ENCODE data around the gene SARDH. TPM values are rescaled to one million over a fixed set of nuclear protein-coding genes. Genes with fewer than 3 reads are reported as not detected.
A peak's percentile ranks its signal among the peaks of the same experiment; 100 is the strongest.

Gene SARDH
- total RNA-seq, 2 donors from 2014 or later: 2.2 to 6.8 TPM

- no peak overlapping the region for H3K4me3 Mint-ChIP-seq
- H3K27ac Mint-ChIP-seq: no peak overlapping the region
- H3K27me3 Mint-ChIP-seq: peaks cover 14% of the 10 kb centered on the region
- H3K4me1 Mint-ChIP-seq: peaks cover 7% of the 10 kb centered on the region
- ATAC-seq (no peak), DNase-seq (no peak)
- no peaks in the 10 kb centered on the region for H3K9me3 ChIP-seq (ENCODE audit: control insufficient read depth, low read length, poor library complexity, severe bottlenecking)
- peaks cover 2% of the 10 kb centered on the region for H3K36me3 Mint-ChIP-seq (ENCODE audit: low read depth)
These were observed 98.5 kb downstream of the SARDH start for GRCh38 chr9:133639613-133640012.

DNA sequence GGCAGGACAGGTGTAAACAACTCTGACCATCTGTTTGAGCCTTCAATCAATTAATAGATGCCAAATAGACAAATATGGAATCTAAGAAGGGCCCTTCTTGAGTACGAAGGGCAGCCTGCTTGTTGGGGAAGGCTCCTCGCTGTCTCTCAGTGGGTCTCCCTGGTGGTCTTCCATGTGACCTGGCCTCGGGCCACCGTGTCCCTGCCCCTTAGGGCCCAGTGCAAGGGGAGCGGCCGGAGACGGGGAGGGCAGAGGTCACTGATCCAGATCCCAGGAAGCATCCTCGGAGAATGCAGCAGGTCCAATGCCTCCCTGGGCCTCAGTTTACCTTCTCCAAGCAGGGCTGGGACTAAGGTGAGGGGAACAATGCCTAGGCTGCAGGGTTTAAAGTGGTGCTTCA is 99.4 kb downstream of the SARDH start:
- peak overlapping the region; percentile 31 for H3K4me3 Mint-ChIP-seq
- no peak for DNase-seq
- peaks cover 2% of the 10 kb centered on the region for H3K36me3 Mint-ChIP-seq (ENCODE audit: low read depth)
- H3K27ac Mint-ChIP-seq: no peak overlapping the region
- ATAC-seq: no peak
- peaks cover 7% of the 10 kb centered on the region for H3K4me1 Mint-ChIP-seq
- H3K9me3 ChIP-seq (ENCODE audit: control insufficient read depth, low read length, poor library complexity, severe bottlenecking): no peaks in the 10 kb centered on the region
- H3K27me3 Mint-ChIP-seq: peaks cover 14% of the 10 kb centered on the region

DNA sequence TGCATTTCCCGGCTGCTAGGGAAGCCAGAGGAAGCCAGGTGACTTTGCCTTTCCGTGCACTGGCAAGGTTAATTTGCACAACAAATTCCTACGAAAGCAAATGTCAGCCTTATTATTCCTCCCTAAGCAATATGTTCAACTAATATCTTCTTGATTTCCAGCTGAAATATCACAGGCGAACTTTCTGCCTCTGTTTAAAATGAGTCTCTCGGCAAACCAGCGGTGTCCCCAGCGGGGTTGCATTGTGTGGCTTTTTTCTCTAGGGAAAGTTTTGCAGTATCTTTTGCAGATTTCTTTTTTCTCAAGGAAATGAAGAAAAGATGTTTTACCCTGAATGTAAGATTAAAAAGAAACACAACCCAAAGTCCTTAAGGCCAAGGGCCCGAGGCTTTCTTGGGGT is 100.1 kb downstream of the SARDH start:
- Mint-ChIP-seq H3K27me3 (peaks cover 14% of the 10 kb centered on the region), H3K4me1 (peaks cover 7% of the 10 kb centered on the region), H3K27ac (no peak overlapping the region), H3K4me3 (no peak overlapping the region), H3K36me3 (ENCODE audit: low read depth) (peaks cover 2% of the 10 kb centered on the region)
- DNase-seq (no peak), ATAC-seq (no peak)
- H3K9me3 ChIP-seq (ENCODE audit: control insufficient read depth, low read length, poor library complexity, severe bottlenecking): no peaks in the 10 kb centered on the region

DNA sequence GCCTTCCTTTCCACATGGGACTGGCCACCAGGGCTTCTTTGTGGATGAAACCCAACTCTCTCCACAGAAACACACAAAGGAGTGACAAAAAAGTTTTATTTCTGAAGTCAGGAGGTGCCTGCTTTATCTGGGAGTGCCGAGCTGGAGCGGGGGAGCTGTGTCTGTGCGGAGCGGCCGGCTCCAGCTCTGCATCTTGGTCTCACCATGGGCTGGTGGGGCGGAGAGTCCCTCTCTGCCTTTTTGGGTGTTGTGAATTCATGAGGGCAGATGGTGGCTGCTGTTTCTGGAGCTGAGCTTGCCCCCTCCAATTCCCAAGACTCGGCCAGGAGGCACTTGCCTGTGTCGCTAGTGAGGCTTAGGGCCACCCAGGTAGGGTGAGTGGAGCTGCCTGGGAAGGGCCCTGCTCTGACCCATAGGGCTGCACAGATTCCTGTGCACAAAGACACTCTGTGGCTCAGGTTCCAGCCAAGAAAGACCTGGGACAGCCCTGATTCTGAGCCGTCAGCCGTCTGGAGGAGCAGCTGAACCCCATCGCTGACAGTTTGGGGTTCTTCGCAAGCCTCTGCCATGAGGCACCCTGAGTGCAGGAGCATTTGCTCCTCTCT is 100.6 kb downstream of the SARDH start:
- ATAC-seq: no peak
- Mint-ChIP-seq H3K36me3 (ENCODE audit: low read depth) (peaks cover 2% of the 10 kb centered on the region), H3K27ac (no peak overlapping the region), H3K4me3 (no peak overlapping the region), H3K4me1 (peaks cover 7% of the 10 kb centered on the region), H3K27me3 (peaks cover 17% of the 10 kb centered on the region)
- no peak for DNase-seq
- no peaks in the 10 kb centered on the region for H3K9me3 ChIP-seq (ENCODE audit: control insufficient read depth, low read length, poor library complexity, severe bottlenecking)

GRCh38 chr9:133636902-133637301 is 101.2 kb downstream of the SARDH start:
- H3K27me3 Mint-ChIP-seq: peaks cover 17% of the 10 kb centered on the region

GRCh38 chr9:133635533-133636531 is 102.3 kb downstream of the SARDH start, which contains the start of gene DBH:
Gene DBH, plus strand, starts transcription at chr9:133636363. Its CDS starts 9 bp downstream, at chr9:133636372.
- H3K4me1 Mint-ChIP-seq: peaks cover 3% of the 10 kb centered on the region
- ATAC-seq (no peak), DNase-seq (no peak)
- no peak within 1 kb of the TSS for H3K27ac Mint-ChIP-seq
- H3K27me3 Mint-ChIP-seq: peaks cover 17% of the 10 kb centered on the region
- no peaks in the 10 kb centered on the region for H3K9me3 ChIP-seq (ENCODE audit: control insufficient read depth, low read length, poor library complexity, severe bottlenecking)
- no peaks in the 10 kb centered on the region for H3K36me3 Mint-ChIP-seq (ENCODE audit: low read depth)
- no peak within 1 kb of the TSS for H3K4me3 Mint-ChIP-seq

More at GRCh38 chr9:133636902-133637301, 101.2 kb downstream of the SARDH start:
- DNase-seq (no peak), ATAC-seq (no peak)
- no peak overlapping the region for H3K4me3 Mint-ChIP-seq
- H3K36me3 Mint-ChIP-seq (ENCODE audit: low read depth): peaks cover 2% of the 10 kb centered on the region
- H3K9me3 ChIP-seq (ENCODE audit: control insufficient read depth, low read length, poor library complexity, severe bottlenecking): no peaks in the 10 kb centered on the region
- peaks cover 7% of the 10 kb centered on the region for H3K4me1 Mint-ChIP-seq
- no peak overlapping the region for H3K27ac Mint-ChIP-seq

GRCh38 chr9:133635098-133635497 is 103.1 kb downstream of the SARDH start:
- peaks cover 3% of the 10 kb centered on the region for H3K4me1 Mint-ChIP-seq
- no peak overlapping the region for H3K4me3 Mint-ChIP-seq
- no peak overlapping the region for H3K27ac Mint-ChIP-seq
- H3K36me3 Mint-ChIP-seq (ENCODE audit: low read depth): no peaks in the 10 kb centered on the region
- DNase-seq (no peak), ATAC-seq (no peak)
- H3K9me3 ChIP-seq (ENCODE audit: control insufficient read depth, low read length, poor library complexity, severe bottlenecking): no peaks in the 10 kb centered on the region
- H3K27me3 Mint-ChIP-seq: peaks cover 10% of the 10 kb centered on the region

DNA sequence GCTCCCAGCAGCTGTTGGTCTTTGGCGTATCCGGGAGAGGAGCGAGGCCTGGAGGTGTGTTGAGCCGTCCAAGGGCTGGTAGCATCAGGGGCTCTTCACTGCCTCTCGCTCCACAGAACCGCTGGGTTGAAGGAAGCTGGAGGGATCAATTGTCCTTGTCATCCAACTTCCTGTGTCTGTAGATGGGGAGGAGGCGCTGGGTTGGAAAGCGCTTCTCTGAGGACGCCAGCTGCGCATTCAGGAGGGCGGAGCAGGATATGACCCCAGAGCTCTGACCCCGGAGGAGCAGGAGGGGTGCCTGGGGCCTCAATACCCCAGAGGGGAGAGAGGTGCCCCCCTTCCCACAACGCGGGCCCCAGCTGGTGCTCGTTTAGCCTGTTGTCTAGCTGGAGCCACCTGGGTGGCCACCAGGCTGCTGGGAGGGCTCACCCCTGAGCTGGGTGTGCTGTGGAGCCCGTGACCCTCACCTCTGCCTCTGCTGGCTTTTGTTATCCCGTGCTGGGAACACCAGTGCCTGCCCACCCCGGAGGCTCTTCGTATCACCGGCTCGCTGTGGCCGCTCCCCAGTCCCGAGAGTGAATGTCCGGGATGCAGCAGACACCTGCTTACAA is 104.0 kb downstream of the SARDH start:
- DNase-seq (no peak), ATAC-seq (no peak)
- Mint-ChIP-seq H3K27ac (no peak overlapping the region), H3K36me3 (ENCODE audit: low read depth) (no peaks in the 10 kb centered on the region), H3K4me3 (no peak overlapping the region), H3K27me3 (peaks cover 10% of the 10 kb centered on the region), H3K4me1 (peaks cover 3% of the 10 kb centered on the region)
- H3K9me3 ChIP-seq (ENCODE audit: control insufficient read depth, low read length, poor library complexity, severe bottlenecking): no peaks in the 10 kb centered on the region

DNA sequence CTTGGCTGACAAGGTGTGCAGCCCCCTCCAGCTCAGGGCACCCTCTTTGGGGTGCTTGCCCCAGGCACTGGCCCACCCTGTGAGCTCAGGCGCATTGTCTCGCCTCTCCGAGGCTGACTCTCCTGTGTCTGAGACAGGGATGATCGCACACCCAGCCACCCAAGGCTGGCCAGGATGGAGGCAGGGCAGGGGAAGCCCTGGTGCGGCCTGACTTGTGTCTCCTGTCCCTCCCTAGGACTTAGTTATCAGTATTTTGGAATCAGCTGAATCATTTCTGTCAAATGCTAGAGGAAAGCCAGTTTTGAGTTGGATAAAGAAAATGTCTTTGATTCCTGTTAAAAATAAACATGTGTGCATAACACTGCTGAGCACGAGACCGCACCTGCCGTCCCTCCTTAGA is 104.5 kb downstream of the SARDH start:
- no peaks in the 10 kb centered on the region for H3K9me3 ChIP-seq (ENCODE audit: control insufficient read depth, low read length, poor library complexity, severe bottlenecking)
- Mint-ChIP-seq H3K27me3 (peaks cover 10% of the 10 kb centered on the region), H3K27ac (no peak overlapping the region), H3K4me1 (peaks cover 3% of the 10 kb centered on the region), H3K36me3 (ENCODE audit: low read depth) (no peaks in the 10 kb centered on the region), H3K4me3 (no peak overlapping the region)
- DNase-seq: no peak
- ATAC-seq: no peak

DNA sequence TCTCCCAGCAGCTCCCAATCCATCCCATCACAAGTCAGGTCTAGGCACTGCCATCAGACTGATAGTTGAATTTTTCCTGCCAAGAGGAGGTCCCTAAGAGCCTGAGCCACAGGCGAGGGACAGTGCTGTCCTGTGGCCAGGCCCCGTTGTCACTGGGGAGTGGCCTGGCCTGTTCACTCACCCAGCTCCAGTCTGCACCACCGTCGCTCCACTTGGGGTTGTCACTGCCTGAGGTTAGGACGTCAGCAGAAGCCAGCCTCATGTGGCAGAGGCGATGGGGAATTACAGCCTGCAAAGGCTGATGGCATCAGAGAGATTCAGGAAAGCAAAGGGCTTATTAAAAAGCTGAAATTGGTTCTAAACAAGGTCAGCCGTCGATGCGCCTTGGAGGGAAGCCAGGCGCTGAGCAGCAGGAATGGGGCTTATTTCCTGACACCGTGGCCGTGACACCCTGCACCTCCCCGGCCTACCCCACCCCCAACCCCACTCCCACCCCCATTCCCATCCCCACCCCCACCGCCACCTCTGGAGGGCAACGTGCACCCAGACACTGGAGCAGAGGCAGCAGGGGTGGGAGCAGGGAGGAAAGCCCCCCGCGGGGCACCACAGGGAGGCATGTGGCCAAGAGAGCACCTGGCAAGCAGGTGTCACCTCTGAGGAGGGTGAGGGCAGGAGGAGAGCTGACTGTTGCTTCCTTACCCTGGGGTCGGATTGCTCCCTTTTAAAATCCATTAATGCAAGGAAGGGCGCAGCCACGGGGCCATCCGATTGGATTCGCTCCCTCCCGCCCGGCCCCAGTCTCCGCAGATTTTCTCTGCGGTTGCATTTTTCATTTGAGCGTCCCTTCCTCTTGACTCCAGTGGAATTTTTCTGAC is 105.1 kb downstream of the SARDH start:
- no peaks in the 10 kb centered on the region for H3K9me3 ChIP-seq (ENCODE audit: control insufficient read depth, low read length, poor library complexity, severe bottlenecking)
- no peak for ATAC-seq
- DNase-seq: no peak
- H3K27me3 Mint-ChIP-seq: peaks cover 10% of the 10 kb centered on the region
- H3K36me3 Mint-ChIP-seq (ENCODE audit: low read depth): no peaks in the 10 kb centered on the region
- H3K4me3 Mint-ChIP-seq: no peak overlapping the region
- no peaks in the 10 kb centered on the region for H3K4me1 Mint-ChIP-seq
- H3K27ac Mint-ChIP-seq: no peak overlapping the region

DNA sequence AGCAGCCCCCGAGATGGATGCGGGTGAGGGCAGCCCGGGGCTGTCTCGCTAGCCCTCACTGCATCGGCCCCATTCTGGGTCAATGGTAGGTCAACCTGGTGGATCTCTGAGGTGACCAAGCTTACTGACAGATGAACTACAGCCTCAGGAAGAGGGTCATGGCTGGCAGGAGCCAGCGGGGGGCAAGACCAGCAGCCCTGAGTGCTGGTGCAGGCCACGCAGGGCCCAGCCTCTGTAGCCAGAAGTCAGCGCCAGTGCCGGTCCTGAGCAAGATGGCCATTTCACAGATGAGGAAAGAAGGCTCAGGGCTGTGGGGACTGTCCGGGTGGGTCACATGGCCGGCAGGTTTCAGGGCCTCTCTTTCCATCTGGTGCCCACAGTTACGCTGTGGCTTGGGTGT is 107.0 kb downstream of the SARDH start:
- Mint-ChIP-seq H3K4me1 (no peaks in the 10 kb centered on the region), H3K4me3 (no peak overlapping the region), H3K36me3 (ENCODE audit: low read depth) (no peaks in the 10 kb centered on the region), H3K27ac (no peak overlapping the region), H3K27me3 (peaks cover 4% of the 10 kb centered on the region)
- no peaks in the 10 kb centered on the region for H3K9me3 ChIP-seq (ENCODE audit: control insufficient read depth, low read length, poor library complexity, severe bottlenecking)
- no peak for ATAC-seq
- no peak for DNase-seq

DNA sequence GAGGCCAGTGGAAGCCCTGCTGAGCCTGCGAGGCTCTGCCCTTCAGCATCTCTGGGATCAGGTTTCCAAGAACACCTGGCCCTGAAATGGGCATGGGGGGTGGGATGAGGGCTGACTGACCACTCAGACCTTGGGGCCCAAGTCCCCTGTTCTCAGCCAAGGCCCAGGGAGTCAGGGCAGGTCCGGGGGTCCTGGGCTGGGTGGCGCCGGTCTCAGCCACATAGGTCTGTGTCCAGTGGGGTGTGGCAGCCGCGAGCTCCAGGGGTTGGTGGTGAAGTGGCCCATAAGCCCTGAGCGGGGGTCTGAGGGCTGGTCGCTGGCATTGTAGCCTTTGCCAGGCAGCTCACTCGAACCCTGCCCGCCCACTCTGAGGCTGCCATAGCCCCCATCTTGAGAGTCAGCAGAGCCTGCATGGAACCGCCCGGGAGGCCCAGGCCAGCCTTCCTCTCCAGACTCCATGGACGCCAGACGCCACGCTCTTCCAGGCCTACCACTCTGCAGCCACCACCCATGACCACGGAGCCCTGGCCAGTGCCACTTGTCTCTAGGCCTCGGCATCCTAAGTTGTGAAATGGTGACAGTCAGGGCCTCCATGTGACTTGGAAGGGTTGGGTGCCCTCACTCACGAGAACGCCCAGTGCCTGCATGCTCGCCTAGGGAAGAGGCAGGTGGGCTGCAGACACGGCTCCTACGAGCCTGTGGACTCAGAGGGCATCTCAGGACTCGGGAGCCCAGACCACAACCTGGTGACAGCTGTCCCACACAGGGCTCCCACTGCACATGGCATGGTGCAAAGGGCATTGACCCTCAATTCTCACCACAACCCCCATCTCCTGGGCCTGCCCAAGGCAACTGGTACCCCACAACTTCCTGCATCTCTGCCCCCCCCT is 108.7 kb downstream of the SARDH start:
- Mint-ChIP-seq H3K27ac (no peak overlapping the region), H3K4me3 (no peak overlapping the region), H3K36me3 (ENCODE audit: low read depth) (no peaks in the 10 kb centered on the region), H3K4me1 (no peaks in the 10 kb centered on the region), H3K27me3 (peaks cover 4% of the 10 kb centered on the region)
- no peaks in the 10 kb centered on the region for H3K9me3 ChIP-seq (ENCODE audit: control insufficient read depth, low read length, poor library complexity, severe bottlenecking)
- no peak for DNase-seq
- no peak for ATAC-seq

All from T-helper 17 cell (primary cell).